Measurements from ENCODE around the gene PFKFB1.

The PFKFB1 gene

DNA sequence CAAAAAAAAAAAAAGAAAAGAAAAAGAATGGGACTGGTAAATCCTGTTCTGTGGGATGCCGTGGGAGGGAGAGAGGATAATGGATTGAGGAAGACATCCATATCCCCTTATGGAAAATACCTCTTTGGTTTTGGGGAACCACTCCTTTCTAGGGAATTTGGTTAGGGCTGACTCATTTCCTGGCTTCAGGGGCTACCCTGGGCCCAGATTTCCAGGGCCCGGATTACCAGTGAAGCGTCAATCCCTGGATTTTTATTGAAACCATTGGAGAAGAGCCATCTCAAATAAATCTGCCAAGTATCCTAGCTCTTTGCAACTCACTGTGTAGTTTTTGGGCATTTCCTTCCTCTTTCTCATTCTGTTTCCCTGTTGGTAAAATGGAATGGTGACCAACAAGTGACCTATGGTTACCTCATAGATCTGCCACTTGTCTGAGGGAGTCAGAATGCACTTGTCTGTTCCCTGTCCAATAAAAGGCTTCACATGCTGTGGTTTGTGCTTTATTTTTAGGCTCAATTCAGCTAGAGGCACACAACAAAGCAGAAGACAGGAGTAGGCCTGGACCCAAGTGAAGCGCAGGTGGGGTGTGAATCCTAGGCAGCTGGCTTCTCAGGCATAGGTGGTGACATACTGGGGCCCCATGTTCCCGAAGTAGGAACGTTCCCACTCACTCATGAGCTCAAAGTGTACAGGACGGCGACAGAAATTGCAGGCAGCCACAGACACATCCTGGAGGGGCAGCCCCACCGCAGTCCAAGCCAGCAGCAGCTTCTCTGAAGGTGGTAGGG lies 14.8 kb upstream of the PFKFB1 start:
- Histone ChIP-seq H2AFZ (ENCODE audit: low read length) (no peak overlapping the region), H3K14ac (ENCODE audit: low read length) (no peak overlapping the region), H3K9ac (ENCODE audit: low read depth, low read length, poor library complexity) (no peak overlapping the region), H3K18ac (ENCODE audit: low read length) (no peak overlapping the region), H2BK15ac (ENCODE audit: low read length) (no peak overlapping the region), H3K4me1 (ENCODE audit: control insufficient read depth in 2 of 2, insufficient read depth in 1 of 2, low read depth in 1 of 2, low read length in 2 of 2) (no peaks in the 10 kb centered on the region), H3K27ac (replicated peaks; ENCODE audit: low read length) (no peak overlapping the region), H3K4ac (ENCODE audit: low read length) (no peak overlapping the region), H3K4me2 (ENCODE audit: insufficient read depth, low read length, poor library complexity, severe bottlenecking) (no peak overlapping the region), H3K36me3 (replicated peaks in 1 of 2; ENCODE audit: control insufficient read depth in 2 of 2, insufficient read depth in 2 of 2, low read length in 2 of 2) (peaks cover 14 to 33% of the 10 kb centered on the region in 2 donors), H4K8ac (ENCODE audit: low read depth, low read length) (no peak overlapping the region), H2BK12ac (ENCODE audit: low read length) (no peak overlapping the region), H2BK5ac (ENCODE audit: low read length) (no peak overlapping the region), H3K4me3 (ENCODE audit: low read length in 2 of 2) (no peak overlapping the region), H3K23ac (ENCODE audit: low read depth, low read length, poor library complexity) (no peak overlapping the region), H2BK120ac (ENCODE audit: low read depth, low read length) (no peak overlapping the region), H3K27me3 (ENCODE audit: control insufficient read depth in 3 of 3, insufficient read depth in 3 of 3, low read depth in 1 of 3, low read length in 3 of 3) (no peaks in the 10 kb centered on the region), H3K9me3 (replicated peaks in 1 of 2; ENCODE audit: control insufficient read depth in 2 of 2, insufficient read depth in 1 of 2, low read depth in 1 of 2, low read length in 2 of 2) (no peaks in the 10 kb centered on the region), H2AK5ac (ENCODE audit: low read depth, low read length) (no peak overlapping the region), H4K91ac (ENCODE audit: low read depth, low read length, poor library complexity) (no peak overlapping the region), H3K79me1 (ENCODE audit: low read depth, low read length) (no peaks in the 10 kb centered on the region)
- no CpG with 5 or more reads among the region's 9 CpGs for WGBS, 2 donors (ENCODE audit: extremely low coverage in 2 of 2, insufficient read length in 2 of 2, insufficient replicate concordance in 1 of 2)
- DNase-seq (ENCODE audit: low spot score): no peak

GRCh38 chrX:55007656-55008055 lies 13.7 kb upstream of the PFKFB1 start:
- Histone ChIP-seq H3K14ac (ENCODE audit: low read length) (no peak overlapping the region), H4K91ac (ENCODE audit: low read depth, low read length, poor library complexity) (no peak overlapping the region), H2AK5ac (ENCODE audit: low read depth, low read length) (no peak overlapping the region), H3K9ac (ENCODE audit: low read depth, low read length, poor library complexity) (no peak overlapping the region), H4K8ac (ENCODE audit: low read depth, low read length) (no peak overlapping the region), H3K4me1 (ENCODE audit: control insufficient read depth in 2 of 2, insufficient read depth in 1 of 2, low read depth in 1 of 2, low read length in 2 of 2) (no peaks in the 10 kb centered on the region), H2BK15ac (ENCODE audit: low read length) (no peak overlapping the region), H2BK5ac (ENCODE audit: low read length) (no peak overlapping the region), H3K4me3 (ENCODE audit: low read length in 2 of 2) (no peak overlapping the region), H3K27me3 (ENCODE audit: control insufficient read depth in 3 of 3, insufficient read depth in 3 of 3, low read depth in 1 of 3, low read length in 3 of 3) (no peaks in the 10 kb centered on the region), H3K27ac (replicated peaks; ENCODE audit: low read length) (no peak overlapping the region), H3K23ac (ENCODE audit: low read depth, low read length, poor library complexity) (no peak overlapping the region), H2BK120ac (ENCODE audit: low read depth, low read length) (no peak overlapping the region), H3K9me3 (replicated peaks in 1 of 2; ENCODE audit: control insufficient read depth in 2 of 2, insufficient read depth in 1 of 2, low read depth in 1 of 2, low read length in 2 of 2) (no peaks in the 10 kb centered on the region), H2AFZ (ENCODE audit: low read length) (no peak overlapping the region), H3K4me2 (ENCODE audit: insufficient read depth, low read length, poor library complexity, severe bottlenecking) (no peak overlapping the region), H3K18ac (ENCODE audit: low read length) (no peak overlapping the region), H3K4ac (ENCODE audit: low read length) (no peak overlapping the region), H2BK12ac (ENCODE audit: low read length) (no peak overlapping the region), H3K79me1 (ENCODE audit: low read depth, low read length) (no peaks in the 10 kb centered on the region), H3K36me3 (replicated peaks in 1 of 2; ENCODE audit: control insufficient read depth in 2 of 2, insufficient read depth in 2 of 2, low read length in 2 of 2) (peaks cover 20 to 44% of the 10 kb centered on the region in 2 donors)
- WGBS, 2 donors (ENCODE audit: extremely low coverage in 2 of 2, insufficient read length in 2 of 2, insufficient replicate concordance in 1 of 2): no CpG with 5 or more reads among the region's 6 CpGs
- no peak for DNase-seq (ENCODE audit: low spot score)

GRCh38 chrX:55006827-55007621 lies 13.0 kb upstream of the PFKFB1 start:
- H3K9ac ChIP-seq (ENCODE audit: low read depth, low read length, poor library complexity): no peak overlapping the region
- no CpG with 5 or more reads among the region's 18 CpGs for WGBS, 2 donors (ENCODE audit: extremely low coverage in 2 of 2, insufficient read length in 2 of 2, insufficient replicate concordance in 1 of 2)
- H2AFZ ChIP-seq (ENCODE audit: low read length): no peak overlapping the region
- no peak overlapping the region for H2BK15ac ChIP-seq (ENCODE audit: low read length)
- H4K8ac ChIP-seq (ENCODE audit: low read depth, low read length): no peak overlapping the region
- H3K79me1 ChIP-seq (ENCODE audit: low read depth, low read length): no peaks in the 10 kb centered on the region
- H3K27ac ChIP-seq (replicated peaks; ENCODE audit: low read length): no peak overlapping the region
- H3K4me1 ChIP-seq (ENCODE audit: control insufficient read depth in 2 of 2, insufficient read depth in 1 of 2, low read depth in 1 of 2, low read length in 2 of 2): no peaks in the 10 kb centered on the region
- no peak overlapping the region for H3K14ac ChIP-seq (ENCODE audit: low read length)
- H4K91ac ChIP-seq (ENCODE audit: low read depth, low read length, poor library complexity): no peak overlapping the region
- no peak overlapping the region for H3K4me2 ChIP-seq (ENCODE audit: insufficient read depth, low read length, poor library complexity, severe bottlenecking)
- no peak overlapping the region for H2BK12ac ChIP-seq (ENCODE audit: low read length)
- no peak overlapping the region for H2BK120ac ChIP-seq (ENCODE audit: low read depth, low read length)
- no peak overlapping the region for H3K4ac ChIP-seq (ENCODE audit: low read length)
- no peak overlapping the region for H2AK5ac ChIP-seq (ENCODE audit: low read depth, low read length)
- H3K36me3 ChIP-seq (replicated peaks in 1 of 2; ENCODE audit: control insufficient read depth in 2 of 2, insufficient read depth in 2 of 2, low read length in 2 of 2): peaks cover 20 to 50% of the 10 kb centered on the region in 2 donors
- H3K23ac ChIP-seq (ENCODE audit: low read depth, low read length, poor library complexity): no peak overlapping the region
- no peak overlapping the region for H3K4me3 ChIP-seq (ENCODE audit: low read length in 2 of 2)
- no peak for DNase-seq (ENCODE audit: low spot score)
- H3K18ac ChIP-seq (ENCODE audit: low read length): no peak overlapping the region
- H2BK5ac ChIP-seq (ENCODE audit: low read length): no peak overlapping the region
- no peaks in the 10 kb centered on the region for H3K27me3 ChIP-seq (ENCODE audit: control insufficient read depth in 3 of 3, insufficient read depth in 3 of 3, low read depth in 1 of 3, low read length in 3 of 3)
- no peaks in the 10 kb centered on the region for H3K9me3 ChIP-seq (replicated peaks in 1 of 2; ENCODE audit: control insufficient read depth in 2 of 2, insufficient read depth in 1 of 2, low read depth in 1 of 2, low read length in 2 of 2)

DNA sequence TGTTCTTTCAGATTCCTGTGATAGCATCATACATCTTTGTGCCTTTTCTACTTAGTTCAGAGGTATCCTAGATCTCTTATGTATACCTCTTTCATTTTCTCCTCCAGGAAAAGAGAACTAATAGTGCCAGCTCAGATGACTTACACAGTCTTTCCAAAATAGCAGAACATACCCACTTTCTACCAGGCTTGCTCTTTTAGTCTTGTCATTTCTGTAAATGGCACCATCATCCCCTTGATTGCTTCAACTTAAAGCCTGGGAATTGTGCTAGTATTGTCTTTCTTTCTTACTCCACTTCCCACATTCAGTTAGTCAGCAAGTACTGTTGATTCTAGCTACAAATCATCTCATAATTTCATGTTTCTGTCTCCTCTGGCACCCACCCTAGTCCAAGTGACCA lies 11.3 kb upstream of the PFKFB1 start:
- H4K8ac ChIP-seq (ENCODE audit: low read depth, low read length): no peak overlapping the region
- H2AFZ ChIP-seq (ENCODE audit: low read length): no peak overlapping the region
- no peak overlapping the region for H3K4ac ChIP-seq (ENCODE audit: low read length)
- no peak overlapping the region for H2BK15ac ChIP-seq (ENCODE audit: low read length)
- no peak overlapping the region for H3K27ac ChIP-seq (replicated peaks; ENCODE audit: low read length)
- no peak for DNase-seq (ENCODE audit: low spot score)
- no peaks in the 10 kb centered on the region for H3K9me3 ChIP-seq (replicated peaks in 1 of 2; ENCODE audit: control insufficient read depth in 2 of 2, insufficient read depth in 1 of 2, low read depth in 1 of 2, low read length in 2 of 2)
- H2BK12ac ChIP-seq (ENCODE audit: low read length): no peak overlapping the region
- H3K4me3 ChIP-seq (ENCODE audit: low read length in 2 of 2): no peak overlapping the region
- peaks cover 20 to 57% of the 10 kb centered on the region in 2 donors for H3K36me3 ChIP-seq (replicated peaks in 1 of 2; ENCODE audit: control insufficient read depth in 2 of 2, insufficient read depth in 2 of 2, low read length in 2 of 2)
- no peak overlapping the region for H3K14ac ChIP-seq (ENCODE audit: low read length)
- H3K79me1 ChIP-seq (ENCODE audit: low read depth, low read length): no peaks in the 10 kb centered on the region
- no peak overlapping the region for H2BK5ac ChIP-seq (ENCODE audit: low read length)
- no peak overlapping the region for H3K4me2 ChIP-seq (ENCODE audit: insufficient read depth, low read length, poor library complexity, severe bottlenecking)
- no peaks in the 10 kb centered on the region for H3K4me1 ChIP-seq (ENCODE audit: control insufficient read depth in 2 of 2, insufficient read depth in 1 of 2, low read depth in 1 of 2, low read length in 2 of 2)
- no peak overlapping the region for H2AK5ac ChIP-seq (ENCODE audit: low read depth, low read length)
- no peak overlapping the region for H3K9ac ChIP-seq (ENCODE audit: low read depth, low read length, poor library complexity)
- no peak overlapping the region for H2BK120ac ChIP-seq (ENCODE audit: low read depth, low read length)
- no peak overlapping the region for H4K91ac ChIP-seq (ENCODE audit: low read depth, low read length, poor library complexity)
- H3K23ac ChIP-seq (ENCODE audit: low read depth, low read length, poor library complexity): no peak overlapping the region
- H3K18ac ChIP-seq (ENCODE audit: low read length): no peak overlapping the region
- H3K27me3 ChIP-seq (ENCODE audit: control insufficient read depth in 3 of 3, insufficient read depth in 3 of 3, low read depth in 1 of 3, low read length in 3 of 3): no peaks in the 10 kb centered on the region

Measured in neuronal stem cell (in vitro differentiated cells).